Muscle layer of duodenum (tissue), 2 donors: Measurements from ENCODE around the gene UNCX.
"Not testable (repeated sequence)": the region's sequence is repeated elsewhere in the genome, so short reads cannot be mapped to it uniquely, and the experiment has no call there.

Experiments used
- H3K27ac ChIP-seq: one replicate; pipeline ENCODE4 v1.7.0; 2013; ENCODE audit warnings: mild to moderate bottlenecking, low read length
- H3K27me3 ChIP-seq: one replicate; pipeline ENCODE4 v1.7.0; 2013; ENCODE audit warnings: low read depth, mild to moderate bottlenecking, control low read depth, low read length
- H3K36me3 ChIP-seq, 2 donors: one replicate each; pipeline ENCODE4 v1.7.0; 2013; ENCODE audit warnings: low read length in 2 of 2, control low read depth in 1 of 2, mild to moderate bottlenecking in 1 of 2; ENCODE audit not compliant: insufficient read depth in 2 of 2, control insufficient read depth in 1 of 2
- H3K4me1 ChIP-seq, 2 donors: one replicate each; pipeline ENCODE4 v1.7.0; 2013; ENCODE audit warnings: low read length in 2 of 2, mild to moderate bottlenecking in 2 of 2, control low read depth in 1 of 2, moderate library complexity in 1 of 2; ENCODE audit not compliant: insufficient read depth in 2 of 2, control insufficient read depth in 1 of 2
- H3K4me3 ChIP-seq, 2 donors: one replicate each; pipeline ENCODE4 v1.7.0; 2013; ENCODE audit warnings: low read length in 2 of 2, low read depth in 1 of 2, mild to moderate bottlenecking in 1 of 2
- H3K9me3 ChIP-seq, 2 donors: one replicate each; pipeline ENCODE4 v1.7.0; 2013; ENCODE audit warnings: low read length in 2 of 2, control low read depth in 1 of 2, mild to moderate bottlenecking in 1 of 2; ENCODE audit not compliant: control insufficient read depth in 1 of 2
- donor health status: healthy.

UNCX gene

GRCh38 chr7:1268076-1268815, 35.6 kb downstream of the UNCX start:
- no peaks in the 10 kb centered on the region for H3K4me1 ChIP-seq
- no peak overlapping the region for H3K27ac ChIP-seq
- no peak overlapping the region for H3K4me3 ChIP-seq
- H3K9me3 ChIP-seq: no peaks in the 10 kb centered on the region
- H3K27me3 ChIP-seq: peaks cover 7% of the 10 kb centered on the region
- no peaks in the 10 kb centered on the region for H3K36me3 ChIP-seq

DNA sequence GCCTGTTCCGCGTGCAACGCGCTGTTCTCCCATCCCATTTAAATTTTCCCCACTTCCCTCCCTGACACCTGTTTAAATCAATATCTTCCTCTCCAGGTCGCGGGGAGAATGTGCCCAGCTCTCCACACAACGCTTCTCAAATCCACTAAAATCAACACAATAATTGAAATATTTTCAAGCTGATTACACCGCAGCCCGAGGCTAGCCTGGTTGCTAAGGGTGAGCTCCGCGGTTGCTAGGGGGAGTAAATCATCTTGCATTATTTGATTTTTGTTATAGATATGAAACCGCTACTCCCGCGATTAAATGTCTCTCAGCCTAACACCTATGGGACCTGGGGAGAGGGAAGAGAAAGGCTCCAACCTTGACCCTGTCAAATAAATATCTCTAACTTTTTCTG, 36.2 kb downstream of the UNCX start:
- no peak overlapping the region for H3K4me3 ChIP-seq
- no peaks in the 10 kb centered on the region for H3K36me3 ChIP-seq
- H3K27ac ChIP-seq: no peak overlapping the region
- H3K27me3 ChIP-seq: peaks cover 7% of the 10 kb centered on the region
- H3K9me3 ChIP-seq: no peaks in the 10 kb centered on the region
- no peaks in the 10 kb centered on the region for H3K4me1 ChIP-seq

GRCh38 chr7:1269336-1269890, 36.7 kb downstream of the UNCX start:
- Histone ChIP-seq H3K4me3 (no peak overlapping the region), H3K36me3 (no peaks in the 10 kb centered on the region), H3K27me3 (peaks cover 3% of the 10 kb centered on the region), H3K4me1 (no peaks in the 10 kb centered on the region), H3K27ac (no peak overlapping the region), H3K9me3 (no peaks in the 10 kb centered on the region)

DNA sequence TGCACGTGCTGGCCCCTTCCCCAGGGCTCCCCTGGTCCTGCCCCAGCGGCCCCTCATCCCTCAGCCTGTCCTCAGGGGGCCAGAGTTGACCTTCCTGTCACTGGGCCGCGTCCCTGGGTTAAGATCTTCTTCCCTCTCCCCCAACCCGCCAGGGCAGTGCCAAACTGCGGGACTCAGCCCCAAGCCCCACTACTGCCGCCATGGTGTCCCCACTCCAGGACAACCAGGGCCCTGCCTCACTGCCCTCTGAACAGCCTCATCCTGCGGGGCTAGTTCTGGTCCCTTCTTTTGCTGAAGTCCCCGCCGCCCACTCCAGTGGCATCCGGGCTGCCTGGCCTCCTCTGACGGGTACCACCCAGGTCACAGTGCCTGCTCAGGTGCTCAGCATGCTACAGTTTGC, 37.5 kb downstream of the UNCX start:
- no peak overlapping the region for H3K4me3 ChIP-seq
- H3K4me1 ChIP-seq: no peaks in the 10 kb centered on the region
- no peaks in the 10 kb centered on the region for H3K9me3 ChIP-seq
- H3K36me3 ChIP-seq: no peaks in the 10 kb centered on the region
- H3K27ac ChIP-seq: no peak overlapping the region
- no peaks in the 10 kb centered on the region for H3K27me3 ChIP-seq

DNA sequence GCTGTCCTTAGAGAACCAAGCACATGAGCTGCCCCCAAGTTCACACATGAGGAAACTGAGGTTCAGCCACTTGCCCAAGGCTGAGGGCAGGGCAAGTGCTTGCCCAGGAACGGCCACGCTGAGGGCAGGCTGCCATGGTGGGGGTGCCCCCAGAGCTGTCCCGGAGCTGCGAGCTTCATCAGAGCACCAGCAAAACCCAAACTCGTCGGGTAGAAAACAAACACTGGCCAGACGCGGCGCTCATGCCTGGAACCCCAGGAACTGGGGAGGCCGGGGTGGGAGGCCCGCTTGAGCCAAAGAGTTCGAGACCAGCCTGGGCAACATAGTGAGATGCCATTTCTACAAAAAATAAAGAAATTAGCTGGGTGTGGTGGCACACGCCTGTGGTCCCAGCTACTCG, 38.4 kb downstream of the UNCX start:
- no peak overlapping the region for H3K4me3 ChIP-seq
- no peaks in the 10 kb centered on the region for H3K4me1 ChIP-seq
- H3K36me3 ChIP-seq: no peaks in the 10 kb centered on the region
- H3K9me3 ChIP-seq: no peaks in the 10 kb centered on the region
- H3K27me3 ChIP-seq: no peaks in the 10 kb centered on the region
- no peak overlapping the region for H3K27ac ChIP-seq

DNA sequence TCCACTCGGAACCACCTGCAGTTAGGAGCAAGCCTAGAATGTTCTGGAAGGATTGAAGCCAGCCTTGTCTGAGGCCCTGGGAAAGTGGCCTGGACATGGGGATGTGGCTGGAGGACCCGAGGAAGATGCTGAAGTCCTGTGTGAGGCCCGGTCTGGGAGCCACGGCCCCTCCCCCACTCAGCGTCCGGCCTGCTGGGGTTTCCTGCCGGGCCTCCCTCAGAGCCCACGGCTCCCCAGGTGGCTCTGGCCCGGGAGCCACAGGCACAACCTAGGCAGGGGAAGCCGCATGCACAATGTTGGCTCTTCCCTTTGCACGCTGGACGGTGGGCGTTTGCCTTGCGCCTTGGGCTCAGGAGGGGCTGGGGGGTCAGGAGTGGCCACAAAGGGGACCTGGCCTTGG, 39.0 kb downstream of the UNCX start:
- H3K27me3 ChIP-seq: no peaks in the 10 kb centered on the region
- no peak overlapping the region for H3K27ac ChIP-seq
- H3K4me3 ChIP-seq: no peak overlapping the region
- H3K36me3 ChIP-seq: no peaks in the 10 kb centered on the region
- H3K9me3 ChIP-seq: no peaks in the 10 kb centered on the region
- no peaks in the 10 kb centered on the region for H3K4me1 ChIP-seq

GRCh38 chr7:1272136-1272535, 39.5 kb downstream of the UNCX start:
- not testable (repeated sequence) for H3K27ac ChIP-seq, H3K4me3 ChIP-seq, H3K27me3 ChIP-seq, H3K9me3 ChIP-seq, H3K36me3 ChIP-seq, H3K4me1 ChIP-seq

DNA sequence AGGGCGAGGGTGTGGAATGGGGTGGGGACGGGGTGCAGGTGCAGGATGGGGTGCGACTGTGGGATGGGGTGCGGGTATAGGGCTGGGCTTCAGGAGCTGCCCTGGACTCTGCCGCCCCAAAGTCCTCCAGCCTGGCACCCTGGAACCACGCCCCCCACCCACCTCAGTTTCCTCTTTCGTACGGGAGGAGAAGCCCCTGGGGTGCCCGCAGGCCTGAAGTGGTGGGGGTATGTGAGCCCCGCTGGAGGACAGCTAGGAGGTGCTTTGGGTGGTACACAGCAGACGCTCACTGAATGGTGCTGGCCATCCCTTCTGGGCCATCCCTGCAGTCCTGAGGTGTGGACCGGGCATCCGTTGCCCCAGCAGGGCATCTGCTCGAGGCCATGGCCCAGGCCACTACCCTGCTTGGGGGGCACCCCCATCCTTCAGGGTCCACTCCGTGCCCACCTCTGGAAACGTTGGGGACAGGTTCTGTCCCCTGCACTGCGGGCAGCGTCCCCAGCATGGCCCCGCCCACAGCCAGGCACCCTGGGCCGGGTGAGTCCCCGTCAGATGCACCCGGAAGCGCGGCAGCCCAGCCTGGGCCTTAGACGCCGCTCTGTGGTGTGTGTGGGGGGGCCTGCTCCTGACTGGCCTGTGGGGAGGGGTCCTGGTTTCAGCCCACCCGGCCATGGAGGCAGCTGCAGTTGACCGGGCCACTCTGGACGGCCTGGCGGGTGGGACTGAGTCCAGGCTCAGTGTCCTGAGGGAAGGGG, 41.6 kb downstream of the UNCX start:
- H3K4me3 ChIP-seq: no peak overlapping the region
- H3K27ac ChIP-seq: no peak overlapping the region
- no peaks in the 10 kb centered on the region for H3K36me3 ChIP-seq
- no peaks in the 10 kb centered on the region for H3K9me3 ChIP-seq
- no peaks in the 10 kb centered on the region for H3K4me1 ChIP-seq
- H3K27me3 ChIP-seq: no peaks in the 10 kb centered on the region

GRCh38 chr7:1274876-1275375, 42.3 kb downstream of the UNCX start:
- Histone ChIP-seq H3K27me3 (no peaks in the 10 kb centered on the region), H3K36me3 (no peaks in the 10 kb centered on the region), H3K27ac (no peak overlapping the region), H3K4me3 (no peak overlapping the region), H3K9me3 (no peaks in the 10 kb centered on the region), H3K4me1 (no peaks in the 10 kb centered on the region)

- Histone ChIP-seq H3K9me3 (no peaks in the 10 kb centered on the region), H3K4me1 (no peaks in the 10 kb centered on the region), H3K27me3 (no peaks in the 10 kb centered on the region), H3K4me3 (no peak overlapping the region), H3K27ac (no peak overlapping the region), H3K36me3 (no peaks in the 10 kb centered on the region)
These were observed 43.0 kb downstream of the UNCX start for GRCh38 chr7:1275451-1276381.
